COLO668 (cell line): ENCODE results near the gene GPR160.

ENCODE experiments used
- DNase-seq: peaks from one replicate; lab custom pipeline; 2025; ENCODE audit not compliant: unreplicated experiment; lab: John Stamatoyannopoulos, UW

Gene GPR160

DNA sequence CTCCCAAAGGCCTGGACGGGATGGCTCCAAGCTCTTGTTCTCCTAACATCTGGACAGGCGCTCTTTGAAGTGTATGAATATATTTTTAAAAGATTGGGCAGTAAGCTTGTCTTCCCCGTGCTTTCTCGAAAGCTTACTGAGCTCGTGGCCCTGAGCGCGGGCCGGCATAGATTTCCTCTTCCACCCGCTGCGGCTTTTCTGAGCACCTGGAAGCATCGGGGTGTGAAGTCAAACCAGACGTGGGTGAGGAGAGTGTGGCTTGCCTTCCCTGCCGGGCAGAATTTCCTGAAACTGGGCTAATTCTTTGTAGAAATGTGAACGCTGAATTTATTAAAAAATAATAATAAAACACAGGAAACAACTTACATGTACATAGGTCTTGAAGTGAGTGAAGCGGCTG is 25.9 kb downstream of the GPR160 start:
- DNase-seq, result no peak

GRCh38 chr3:170064108-170064507 is 26.3 kb downstream of the GPR160 start:
- no peak for DNase-seq

DNA sequence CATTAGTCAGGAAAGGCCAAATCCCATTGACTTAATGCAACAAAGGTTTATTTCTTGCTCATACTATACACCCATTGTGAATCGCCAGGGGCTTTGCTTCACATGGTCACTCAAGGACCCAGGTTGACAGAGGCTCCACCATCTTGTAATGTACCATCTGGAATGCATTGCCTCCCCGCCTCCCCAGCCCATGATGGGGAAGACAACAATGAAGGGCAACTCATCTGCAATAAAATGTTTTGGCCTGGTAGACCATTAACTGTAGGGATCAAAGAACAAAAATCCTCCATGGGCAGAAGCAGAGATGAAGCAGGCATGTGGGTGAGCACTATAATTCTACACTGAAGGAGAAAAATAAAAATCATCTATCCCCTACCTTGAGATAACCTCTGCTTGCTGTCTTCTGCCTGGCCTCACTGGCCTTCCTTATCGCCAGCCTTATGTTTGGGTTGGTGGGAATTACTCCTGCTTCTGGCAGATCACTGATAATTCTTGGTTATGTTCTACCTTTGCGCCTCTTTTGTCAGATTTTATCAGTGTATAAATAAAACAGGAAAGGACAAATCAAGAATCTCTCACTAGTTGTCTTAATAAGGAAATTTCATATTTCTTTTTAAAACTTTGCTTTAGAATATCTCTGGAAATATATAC is 37.8 kb downstream of the GPR160 start:
- no peak for DNase-seq

DNA sequence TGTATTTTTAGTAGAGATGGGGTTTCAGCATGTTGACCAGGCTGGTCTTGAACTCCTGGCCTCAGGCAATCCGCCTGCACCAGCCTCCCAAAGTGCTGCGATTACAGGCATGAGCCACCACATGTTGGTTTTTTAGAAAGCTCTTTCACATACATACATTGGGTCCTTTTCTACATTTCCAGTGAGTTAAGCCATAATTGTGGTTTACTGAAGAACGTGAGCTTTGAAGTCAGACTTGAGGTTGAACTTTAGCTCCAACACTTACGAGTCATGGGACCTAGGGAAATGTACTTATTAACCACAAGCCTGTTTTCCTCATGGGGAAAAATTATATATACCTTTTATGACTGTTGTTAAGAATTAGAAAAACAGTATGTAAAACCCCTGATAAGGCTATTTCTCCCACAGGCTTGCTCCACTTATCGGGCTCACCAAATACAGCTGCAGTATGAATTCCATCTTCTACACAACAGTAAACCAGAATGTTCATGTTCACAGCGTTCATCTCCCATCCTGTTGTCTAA is 39.0 kb downstream of the GPR160 start:
- DNase-seq, result no peak

DNA sequence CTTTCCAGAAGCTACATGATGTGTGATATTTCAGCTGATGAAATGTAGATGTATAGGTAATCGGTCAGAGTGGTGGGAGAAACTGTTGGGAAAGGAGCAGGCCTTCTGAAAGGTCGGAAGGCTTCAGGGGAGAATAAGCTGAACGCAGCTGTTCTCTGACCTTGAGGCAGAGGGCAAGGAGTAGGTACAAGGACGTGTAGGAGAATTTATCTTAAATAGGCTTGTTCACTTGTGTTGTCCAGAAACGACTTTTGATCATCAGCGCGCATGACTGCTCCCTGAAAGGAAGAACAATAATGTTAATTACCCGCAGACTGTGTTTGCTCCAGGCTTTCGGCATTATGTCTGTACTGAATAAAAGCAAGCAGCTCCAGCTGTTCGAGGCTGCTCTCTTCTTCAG is 39.6 kb downstream of the GPR160 start:
- no peak for DNase-seq

DNA sequence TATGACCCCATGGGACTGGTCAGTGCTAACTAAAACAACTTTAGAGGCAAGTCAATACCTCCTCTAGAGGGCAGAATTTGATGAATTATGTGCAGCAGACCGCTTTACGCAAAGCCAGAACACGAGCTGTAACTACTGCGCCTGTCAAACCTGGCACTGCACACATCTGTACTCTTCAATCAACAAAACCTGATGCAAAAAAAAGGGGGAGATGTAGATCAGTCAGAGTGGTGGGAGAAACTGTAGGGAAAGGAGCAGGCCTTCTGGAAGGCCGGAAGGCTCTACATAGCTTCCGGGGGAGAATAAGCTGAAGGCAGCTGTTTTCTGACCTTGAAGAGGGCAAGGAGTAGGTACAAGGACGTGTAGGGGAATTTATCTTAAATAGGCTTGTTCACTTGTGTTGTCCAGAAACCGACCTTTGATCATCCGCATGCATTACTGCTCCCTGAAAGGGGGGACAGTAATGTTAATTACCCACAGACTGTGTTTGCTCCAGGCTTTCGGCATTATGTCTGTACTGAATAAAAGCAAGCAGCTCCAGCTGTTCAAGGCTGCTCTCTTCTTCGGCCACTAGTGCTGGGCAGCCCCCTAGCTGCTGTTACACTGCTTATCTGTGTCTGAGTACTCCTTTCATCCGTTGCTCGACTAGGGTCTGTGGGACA is 41.0 kb downstream of the GPR160 start:
- DNase-seq, result no peak

GRCh38 chr3:170079536-170080165 is 41.9 kb downstream of the GPR160 start:
- DNase-seq, result no peak

DNA sequence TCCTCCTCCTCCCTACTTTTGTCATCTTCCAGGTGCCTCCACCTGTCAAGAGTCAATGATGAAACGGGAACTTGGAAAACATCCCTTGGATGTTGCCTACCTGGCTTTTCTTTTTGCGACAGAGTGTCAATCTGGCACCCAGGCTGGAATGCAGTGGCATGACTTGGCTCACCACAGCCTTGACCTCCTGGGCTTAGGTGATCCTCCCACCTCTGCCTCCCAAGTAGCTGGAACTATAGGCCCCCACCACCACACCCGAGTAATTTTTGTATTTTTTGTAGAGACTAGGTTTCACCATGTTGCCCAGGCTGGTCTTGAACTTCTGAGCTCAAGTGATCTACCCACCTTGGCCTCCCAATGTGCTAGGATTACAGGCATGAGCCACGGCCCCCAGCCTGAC is 42.8 kb downstream of the GPR160 start:
- DNase-seq, result no peak

DNA sequence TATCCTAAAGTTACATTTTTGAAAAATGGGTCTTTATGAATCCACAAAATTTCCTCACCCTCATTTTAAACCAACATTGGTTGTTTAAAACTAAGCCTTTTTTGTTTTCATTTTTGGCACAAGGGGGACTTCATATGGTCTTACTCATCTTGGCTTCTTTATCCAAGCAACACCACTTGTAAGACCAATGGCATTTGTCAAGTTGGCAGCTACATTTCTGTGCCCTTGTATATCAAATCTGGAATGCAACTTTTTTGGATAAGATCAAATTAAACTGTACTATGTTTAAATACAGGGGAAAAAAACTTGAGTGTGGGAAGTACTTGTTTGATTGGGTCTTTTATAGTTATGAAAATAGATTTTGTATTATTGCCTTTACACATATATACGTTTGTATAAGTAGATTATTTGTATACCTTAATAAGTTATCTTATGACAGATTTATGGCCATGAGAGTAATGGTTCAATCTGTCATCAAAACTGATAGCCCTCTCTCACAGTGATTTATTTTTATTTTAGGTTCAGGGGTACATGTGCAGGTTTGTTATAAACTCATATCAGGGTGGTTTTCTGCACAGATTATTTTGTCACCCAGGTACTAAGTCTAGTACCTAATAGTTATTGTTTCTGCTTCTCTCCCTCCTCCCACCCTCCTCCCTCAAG is 43.4 kb downstream of the GPR160 start:
- DNase-seq, result no peak

- DNase-seq, result no peak
Observed at GRCh38 chr3:170083343-170083742, 45.5 kb downstream of the GPR160 start.

DNA sequence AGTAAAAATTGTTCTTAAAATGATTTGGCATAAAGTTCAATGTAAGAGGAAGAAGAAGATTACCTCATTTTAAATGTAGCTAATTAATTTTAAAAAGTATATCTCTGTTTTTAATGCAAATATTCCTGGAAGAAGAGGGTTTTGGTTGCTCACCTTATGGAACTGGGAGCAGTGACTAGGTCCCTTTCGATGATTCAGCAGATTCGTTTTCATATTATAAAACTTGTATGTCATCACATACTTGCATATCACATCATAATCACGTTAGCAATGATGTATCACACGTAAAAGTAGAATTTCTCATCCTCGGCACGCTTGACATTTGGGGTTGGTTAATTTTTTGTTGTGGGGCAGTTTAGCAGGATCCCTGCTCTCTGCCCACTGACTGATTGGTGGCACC is 47.6 kb downstream of the GPR160 start:
- no peak for DNase-seq

GRCh38 chr3:170089862-170090600 is 52.2 kb downstream of the GPR160 start:
- DNase-seq, result no peak

- no peak for DNase-seq
Observed at GRCh38 chr3:170090601-170090981, 52.8 kb downstream of the GPR160 start.

DNA sequence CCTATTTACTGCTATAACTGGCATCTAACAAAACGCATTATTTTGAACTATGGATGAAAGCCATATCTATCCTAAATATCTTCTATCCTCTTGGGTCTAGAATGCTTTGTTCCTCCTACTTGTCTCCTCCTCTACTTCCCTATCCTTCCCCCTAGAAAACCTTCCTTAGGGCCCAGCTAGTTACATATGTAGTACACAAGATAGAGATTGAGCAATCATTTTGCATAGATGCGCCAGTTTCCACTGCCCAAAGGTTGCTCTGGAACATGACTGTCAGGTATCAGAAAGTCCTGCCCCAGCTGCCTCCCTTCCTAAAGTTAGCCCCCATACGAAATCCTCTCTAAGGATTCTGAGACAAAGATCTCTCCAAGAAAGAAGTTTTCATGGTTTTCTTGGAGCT is 55.1 kb downstream of the GPR160 start:
- DNase-seq, result no peak

DNA sequence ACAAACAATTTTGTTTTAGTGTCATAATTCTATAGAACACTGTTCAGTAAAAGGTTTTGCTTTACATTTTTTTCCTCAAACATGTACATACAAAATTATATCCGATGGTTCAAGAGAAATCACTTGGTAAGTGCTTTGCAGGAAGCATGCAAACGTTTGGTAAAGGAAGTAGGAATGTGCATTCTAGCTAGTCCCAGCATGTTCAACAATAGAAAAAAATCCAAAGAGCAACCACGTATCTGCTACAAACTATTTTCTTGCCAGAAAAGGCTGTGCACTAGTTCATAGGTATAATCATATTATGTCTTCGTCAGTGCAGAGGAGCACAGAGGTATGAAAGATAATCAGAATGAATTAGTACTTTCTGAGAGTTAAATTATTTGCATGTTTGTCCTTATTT is 58.0 kb downstream of the GPR160 start:
- DNase-seq, result no peak

- DNase-seq, result no peak
Observed at GRCh38 chr3:170096342-170096741, 58.5 kb downstream of the GPR160 start.

DNA sequence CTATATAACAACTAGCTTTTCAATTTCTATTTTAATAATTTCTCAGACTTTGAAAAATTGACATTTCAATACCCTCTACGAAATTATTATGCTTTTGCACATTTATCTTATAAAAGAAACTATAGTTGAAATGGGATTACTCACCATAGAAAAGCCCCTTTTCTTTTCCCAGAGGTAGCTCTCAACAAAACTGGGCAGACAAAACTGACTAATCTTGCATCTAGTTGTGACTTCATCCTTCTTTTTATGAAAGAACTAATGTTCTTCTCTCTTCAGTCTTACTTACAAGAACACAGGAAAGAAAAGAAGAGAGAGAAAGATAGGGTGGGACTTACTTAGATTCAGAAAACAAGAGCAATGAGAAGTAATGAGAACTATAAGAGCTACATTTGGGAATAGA is 61.0 kb downstream of the GPR160 start:
- DNase-seq, result no peak

GRCh38 chr3:170100944-170101343 is 63.1 kb downstream of the GPR160 start:
- DNase-seq, result no peak

GRCh38 chr3:170102431-170102830 is 64.6 kb downstream of the GPR160 start:
- DNase-seq, result no peak

DNA sequence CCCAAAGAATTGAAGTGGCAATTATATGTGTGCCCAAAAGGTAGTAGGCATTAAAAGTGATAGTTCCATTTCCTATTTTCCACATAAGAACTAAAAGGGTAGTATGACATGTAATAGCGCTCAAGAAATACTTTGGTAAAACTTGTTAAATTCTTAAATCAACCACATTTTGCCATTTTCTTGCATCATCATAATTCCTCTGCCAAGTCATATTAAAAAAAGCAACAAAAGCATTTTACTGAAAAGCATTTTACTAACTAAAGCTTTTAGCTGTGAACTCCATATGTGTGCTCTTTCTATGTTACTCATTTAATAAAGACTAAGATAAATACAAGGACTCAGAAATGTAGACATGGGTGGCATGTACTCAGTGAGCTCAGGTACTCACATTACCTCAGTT is 70.1 kb downstream of the GPR160 start:
- no peak for DNase-seq

- no peak for DNase-seq
Observed at GRCh38 chr3:170108955-170109354, 71.2 kb downstream of the GPR160 start.
